Measurements from ENCODE around the gene LFNG. TPM values are rescaled to one million over a fixed set of nuclear protein-coding genes. Genes with fewer than 3 reads are reported as not detected.

The LFNG gene
- total RNA-seq, 1 donor from 2014 or later, result 6.5 TPM

- ATAC-seq, result no peak
- intact Hi-C loops (cut with DNase I), result no loop called here
Measured at GRCh38 chr7:2511769-2512168, 7.8 kb upstream of the LFNG start.

GRCh38 chr7:2512179-2512661 is 7.4 kb upstream of the LFNG start:
- no peak for DNase-seq (ENCODE audit: missing footprints)
- ATAC-seq, result peak; percentile 40
- intact Hi-C loops (cut with DNase I), result no loop called here

More at GRCh38 chr7:2511769-2512168, 7.8 kb upstream of the LFNG start:
- no peak for DNase-seq (ENCODE audit: missing footprints)

GRCh38 chr7:2512713-2513112 is 6.9 kb upstream of the LFNG start:
- intact Hi-C loops (cut with DNase I), result no loop called here
- ATAC-seq (no peak), DNase-seq (ENCODE audit: missing footprints) (no peak)

- intact Hi-C loops (cut with DNase I), result no loop called here
- ATAC-seq (no peak), DNase-seq (ENCODE audit: missing footprints) (no peak)
Measured at GRCh38 chr7:2513702-2514101, 5.9 kb upstream of the LFNG start.

- ATAC-seq, result no peak
- DNase-seq (ENCODE audit: missing footprints), result no peak
- intact Hi-C loops (cut with DNase I), result no loop called here
Measured at GRCh38 chr7:2514473-2515423, 4.8 kb upstream of the LFNG start.

GRCh38 chr7:2515424-2516193 is 4.0 kb upstream of the LFNG start:
- intact Hi-C loops (cut with DNase I), result no loop called here
- no peak for DNase-seq (ENCODE audit: missing footprints)
- ATAC-seq, result no peak

- DNase-seq (ENCODE audit: missing footprints) (no peak), ATAC-seq (no peak)
- intact Hi-C loops (cut with DNase I), result no loop called here
Measured at GRCh38 chr7:2516194-2516555, 3.4 kb upstream of the LFNG start.

- intact Hi-C loops (cut with DNase I), result no loop called here
- DNase-seq (ENCODE audit: missing footprints) (no peak), ATAC-seq (no peak)
Measured at GRCh38 chr7:2517026-2517425, 2.5 kb upstream of the LFNG start.

GRCh38 chr7:2517678-2518507 is 1.7 kb upstream of the LFNG start:
- DNase-seq (ENCODE audit: missing footprints), result no peak
- ATAC-seq, result no peak
- intact Hi-C loops (cut with DNase I), result loop anchor here (2.0 kb wide), 1 partner anchor 27 kb away; no protein-coding TSS in a partner anchor

GRCh38 chr7:2518737-2519118 is 846 bp upstream of the LFNG start:
- ATAC-seq (no peak), DNase-seq (ENCODE audit: missing footprints) (no peak)
- intact Hi-C loops (cut with DNase I), result loop anchor here (2.0 kb wide), 1 partner anchor 28 kb away; no protein-coding TSS in a partner anchor

GRCh38 chr7:2520131-2520760 is 672 bp downstream of the LFNG start:
- DNase-seq (ENCODE audit: missing footprints), result no peak
- intact Hi-C loops (cut with DNase I), result loop anchor here (5.0 kb wide), 1 partner anchor 43 kb away; the partner anchor contains the start of gene GRIFIN
- ATAC-seq, result no peak

- DNase-seq (ENCODE audit: missing footprints), result no peak
- no peak for ATAC-seq
- intact Hi-C loops (cut with DNase I), result loop anchor here (5.0 kb wide), 1 partner anchor 44 kb away; the partner anchor contains the start of gene GRIFIN
Measured at GRCh38 chr7:2520761-2521290, 1.3 kb downstream of the LFNG start.

GRCh38 chr7:2521341-2521745 is 1.8 kb downstream of the LFNG start:
- intact Hi-C loops (cut with DNase I), result loop anchor here (5.0 kb wide), 1 partner anchor 44 kb away; the partner anchor contains the start of gene GRIFIN

GRCh38 chr7:2521952-2522591 is 2.5 kb downstream of the LFNG start:
- DNase-seq (ENCODE audit: missing footprints), result no peak
- ATAC-seq, result no peak
- intact Hi-C loops (cut with DNase I), result loop anchor here (5.0 kb wide), 1 partner anchor 45 kb away; the partner anchor contains the start of gene GRIFIN

More at GRCh38 chr7:2521341-2521745, 1.8 kb downstream of the LFNG start:
- ATAC-seq (no peak), DNase-seq (ENCODE audit: missing footprints) (no peak)

GRCh38 chr7:2522780-2523433 is 3.3 kb downstream of the LFNG start:
- no peak for DNase-seq (ENCODE audit: missing footprints)
- ATAC-seq, result no peak
- intact Hi-C loops (cut with DNase I), result loop anchor here (5.0 kb wide), 1 partner anchor 46 kb away; the partner anchor contains the start of gene GRIFIN

GRCh38 chr7:2523461-2523936 is 3.9 kb downstream of the LFNG start:
- no peak for ATAC-seq
- intact Hi-C loops (cut with DNase I), result loop anchor here (5.0 kb wide), 1 partner anchor 46 kb away; the partner anchor contains the start of gene GRIFIN
- DNase-seq (ENCODE audit: missing footprints), result no peak

All from Right ventricle myocardium inferior (tissue), 1 donor.